RWPE1 (cell line): ENCODE data around the gene ZDHHC19.

Experiments
- CTCF ChIA-PET: fragments of 350-600 bp; sonication (Branson Sonifier 250); formaldehyde crosslinking; extraction: SDS; loops from one replicate; lab custom pipeline; 2021; lab: Yijun Ruan, JAX
- POLR2A ChIA-PET: fragments of 400-600 bp; formaldehyde crosslinking; extraction: SDS; loops from one replicate; lab custom pipeline; 2020; ENCODE audit warnings: antibody characterized with exemption; ENCODE audit not compliant: low non-redundant PET; lab: Yijun Ruan, JAX
- DNase-seq: peaks from one replicate; pipeline ENCODE4 v3.0.0; 2012; ENCODE audit warnings: low spot score
- H3K27ac ChIP-seq: fragments of 450-650 bp; 2 replicates; pipeline ENCODE4 v1.5.1; 2017
- TF ChIP-seq, protein P1 (sequence below): fragments of 450-650 bp; conservative IDR thresholded peaks from 2 replicates; pipeline ENCODE4 v1.5.1; 2017; ENCODE audit warnings: low read depth, mild to moderate bottlenecking

Gene ZDHHC19

DNA sequence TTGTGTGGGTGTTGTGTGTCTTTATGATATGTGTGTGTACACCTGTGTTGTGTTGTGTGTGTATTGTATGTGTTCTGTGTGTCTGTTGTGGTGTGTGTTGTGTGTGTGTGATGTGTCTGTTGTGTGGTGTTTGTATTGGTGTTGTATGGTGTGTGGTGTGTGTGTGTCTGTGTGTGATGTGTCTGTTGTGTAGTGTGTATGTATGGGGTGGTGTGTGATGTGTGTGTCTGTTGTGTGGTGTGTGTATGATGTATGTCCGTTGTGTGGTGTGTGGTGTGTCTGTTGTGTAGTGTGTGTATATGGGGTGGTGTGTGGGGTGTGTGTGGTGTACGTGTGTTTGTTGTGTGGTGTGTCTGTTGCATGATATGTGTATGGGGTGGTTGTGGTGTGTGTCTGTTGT, 46.6 kb downstream of the ZDHHC19 start:
- no peak for DNase-seq
- CTCF ChIA-PET, result no interaction called here
- H3K27ac ChIP-seq, result no peak overlapping the region
- TF ChIP-seq, protein P1, sequence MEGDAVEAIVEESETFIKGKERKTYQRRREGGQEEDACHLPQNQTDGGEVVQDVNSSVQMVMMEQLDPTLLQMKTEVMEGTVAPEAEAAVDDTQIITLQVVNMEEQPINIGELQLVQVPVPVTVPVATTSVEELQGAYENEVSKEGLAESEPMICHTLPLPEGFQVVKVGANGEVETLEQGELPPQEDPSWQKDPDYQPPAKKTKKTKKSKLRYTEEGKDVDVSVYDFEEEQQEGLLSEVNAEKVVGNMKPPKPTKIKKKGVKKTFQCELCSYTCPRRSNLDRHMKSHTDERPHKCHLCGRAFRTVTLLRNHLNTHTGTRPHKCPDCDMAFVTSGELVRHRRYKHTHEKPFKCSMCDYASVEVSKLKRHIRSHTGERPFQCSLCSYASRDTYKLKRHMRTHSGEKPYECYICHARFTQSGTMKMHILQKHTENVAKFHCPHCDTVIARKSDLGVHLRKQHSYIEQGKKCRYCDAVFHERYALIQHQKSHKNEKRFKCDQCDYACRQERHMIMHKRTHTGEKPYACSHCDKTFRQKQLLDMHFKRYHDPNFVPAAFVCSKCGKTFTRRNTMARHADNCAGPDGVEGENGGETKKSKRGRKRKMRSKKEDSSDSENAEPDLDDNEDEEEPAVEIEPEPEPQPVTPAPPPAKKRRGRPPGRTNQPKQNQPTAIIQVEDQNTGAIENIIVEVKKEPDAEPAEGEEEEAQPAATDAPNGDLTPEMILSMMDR, result no peak
- POLR2A ChIA-PET, result no interaction called here

DNA sequence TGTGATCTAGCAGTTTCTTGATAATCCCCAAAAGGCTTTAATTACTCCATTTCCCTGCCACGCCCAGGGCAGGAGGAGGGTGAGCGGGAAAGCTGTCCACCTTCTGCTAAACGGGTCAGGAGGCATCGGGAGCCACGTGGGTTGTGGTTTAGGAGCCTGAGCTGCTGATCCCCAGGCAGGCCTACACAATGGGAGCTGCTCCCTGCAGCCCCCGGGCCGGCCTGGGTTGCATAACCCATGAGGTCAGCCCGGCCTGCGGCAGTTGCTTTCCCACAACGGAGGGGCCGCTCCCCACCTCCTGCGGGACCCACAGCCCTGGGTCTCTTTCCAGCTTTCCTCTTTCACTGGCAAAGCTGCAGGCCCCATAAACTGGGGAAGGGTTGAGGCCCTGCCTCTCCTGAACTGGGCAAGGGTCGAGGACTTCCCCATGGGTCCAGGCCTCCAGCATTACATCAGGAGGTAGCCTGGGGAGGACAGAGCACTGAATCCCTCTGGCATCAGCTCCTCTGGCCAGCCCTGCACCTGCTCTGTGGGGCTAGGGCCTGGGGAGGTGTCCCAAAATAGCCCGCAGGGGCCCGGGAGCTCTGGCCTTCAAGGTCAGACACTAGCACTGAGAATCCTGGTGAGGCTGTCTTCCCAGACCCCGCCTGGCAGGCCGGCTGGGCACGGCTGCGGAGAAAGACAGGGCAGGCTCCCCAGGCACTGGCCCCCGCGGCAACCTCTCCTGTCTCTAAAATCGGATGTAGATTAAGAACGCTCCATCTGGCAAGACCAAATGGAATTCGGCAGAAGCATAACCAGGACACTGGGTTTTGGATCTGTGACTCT, 47.3 kb downstream of the ZDHHC19 start:
- ChIA-PET CTCF (interaction anchor here (1.0 kb wide), 1 partner anchor 21 kb away, joined by 4 read pairs; no protein-coding TSS in a partner anchor), POLR2A (no interaction called here)
- no peak for DNase-seq
- TF ChIP-seq, protein P1, result no peak
- 0 out of 2 replicates have a peak overlapping the region, but pooled peaks have one; percentile 4 for H3K27ac ChIP-seq

DNA sequence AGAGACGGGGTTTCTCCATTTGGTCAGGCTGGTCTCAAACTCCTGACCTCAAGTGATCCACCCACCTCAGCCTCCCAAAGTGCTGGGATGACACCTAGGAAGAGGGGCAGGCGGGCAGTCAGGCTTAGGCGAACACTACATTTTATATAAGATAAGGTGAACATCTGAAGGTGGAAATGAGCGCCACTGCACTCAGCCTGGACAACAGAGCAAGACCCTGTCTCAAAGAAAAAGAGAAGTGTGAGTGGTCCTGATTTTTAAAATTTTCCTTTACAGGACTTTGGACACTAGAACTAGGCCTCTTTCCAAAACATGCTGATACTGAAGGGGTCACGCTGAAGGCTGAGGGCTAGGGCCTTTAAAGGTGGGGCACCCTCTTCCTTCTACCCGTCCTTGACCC, 48.0 kb downstream of the ZDHHC19 start:
- DNase-seq, result no peak
- H3K27ac ChIP-seq, result no peak overlapping the region
- CTCF ChIA-PET, result interaction anchor here (1.0 kb wide), 1 partner anchor 20 kb away, joined by 4 read pairs; no protein-coding TSS in a partner anchor
- POLR2A ChIA-PET, result no interaction called here
- TF ChIP-seq, protein P1, result no peak

DNA sequence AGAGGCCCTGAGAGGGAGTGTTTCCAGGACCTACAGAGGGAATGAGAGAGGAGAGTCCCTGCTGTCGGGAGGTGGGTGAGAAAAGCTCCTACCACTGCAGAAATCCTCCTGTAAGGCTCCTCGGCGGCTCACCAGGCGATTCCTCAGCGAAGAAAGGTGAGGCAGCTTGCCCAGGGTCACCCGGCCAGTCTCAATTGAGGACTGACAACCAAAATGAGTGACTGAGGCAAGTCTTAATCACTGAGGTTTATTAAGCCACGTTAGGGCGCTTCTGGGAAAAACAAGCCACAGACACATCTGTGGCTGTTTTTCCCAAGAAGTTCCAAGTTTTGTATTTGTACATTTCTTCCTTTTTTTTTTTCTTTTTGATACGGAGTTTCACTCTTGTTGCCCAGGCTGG, 48.5 kb downstream of the ZDHHC19 start:
- no peak overlapping the region for H3K27ac ChIP-seq
- ChIA-PET POLR2A (no interaction called here), CTCF (no interaction called here)
- TF ChIP-seq, protein P1, result no peak
- no peak for DNase-seq

DNA sequence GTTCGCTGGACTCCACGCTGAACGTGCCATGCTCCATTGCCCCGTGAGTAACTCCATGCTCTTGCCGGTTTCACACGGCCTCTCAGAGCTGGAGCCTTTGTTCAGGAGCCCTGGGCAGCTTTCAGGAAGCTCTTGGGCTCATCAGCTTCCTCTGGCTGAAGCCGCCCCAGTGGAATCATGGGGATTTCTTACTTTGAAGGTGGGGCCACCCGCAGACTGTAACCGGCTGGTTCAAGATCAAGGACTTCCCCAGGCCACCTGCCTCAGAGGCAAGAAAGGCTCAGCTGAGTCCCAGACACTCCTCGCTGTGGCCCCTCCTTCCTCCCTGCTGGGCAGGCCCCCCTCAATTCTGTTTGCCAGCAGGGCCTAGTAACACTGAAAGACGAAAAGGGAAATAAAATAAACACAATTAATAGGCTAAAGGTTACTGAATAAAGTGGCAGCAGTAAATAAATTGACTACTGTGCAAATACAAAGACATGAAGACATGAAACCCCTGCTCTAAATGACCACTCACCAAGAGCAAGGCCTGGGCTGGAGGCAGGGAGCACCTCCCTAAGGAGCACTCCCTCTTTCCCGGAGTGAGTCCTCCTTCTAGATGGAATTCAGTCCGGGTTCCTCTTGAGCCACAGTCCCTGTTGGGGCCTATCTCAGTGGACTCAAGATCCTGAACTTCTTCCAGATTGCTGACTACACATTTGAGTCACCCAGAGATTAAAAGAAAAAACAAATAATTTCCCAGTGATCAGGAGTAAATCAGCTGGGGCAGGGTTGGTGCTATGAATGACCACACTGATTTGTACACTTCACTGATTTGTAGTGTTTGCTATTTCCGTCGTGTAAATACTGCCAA, 51.0 kb downstream of the ZDHHC19 start:
- ChIA-PET POLR2A (no interaction called here), CTCF (interaction anchor here (0.7 kb wide), 1 partner anchor 24 kb away, joined by 3 read pairs; no protein-coding TSS in a partner anchor)
- DNase-seq, result peak; percentile 43
- TF ChIP-seq, protein P1, result no peak
- H3K27ac ChIP-seq, result peak overlapping the region; percentile 6; the same call in 1 of the 2 replicates

DNA sequence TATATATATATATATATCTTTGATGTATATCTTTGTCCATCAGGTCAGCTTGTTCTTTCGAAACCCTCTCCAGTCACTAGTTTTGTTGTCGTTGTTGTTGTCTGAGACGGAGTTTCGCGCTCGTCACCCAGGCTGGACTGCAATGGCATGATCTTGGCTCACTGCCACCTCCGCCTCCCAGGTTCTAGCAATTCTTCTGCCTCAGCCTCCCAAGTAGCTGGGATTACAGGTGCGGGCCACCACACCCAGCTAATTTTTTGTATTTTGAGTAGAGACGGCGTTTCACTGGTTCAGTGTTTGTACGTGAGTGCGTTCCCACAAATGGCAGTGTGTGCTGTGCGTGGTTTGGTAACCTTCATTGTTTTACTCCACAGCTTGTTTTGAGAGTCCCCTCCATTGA, 51.7 kb downstream of the ZDHHC19 start:
- ChIA-PET POLR2A (no interaction called here), CTCF (interaction anchor here (0.6 kb wide), 1 partner anchor 297 kb away, joined by 8 read pairs; no protein-coding TSS in a partner anchor)
- TF ChIP-seq, protein P1, result no peak
- DNase-seq, result no peak
- H3K27ac ChIP-seq, result no peak overlapping the region
